ENCODE data around the gene DDX10. TPM values are rescaled to one million over a fixed set of nuclear protein-coding genes. Genes with fewer than 3 reads are reported as not detected.
"Not testable (repeated sequence)": the region's sequence is repeated elsewhere in the genome, so short reads cannot be mapped to it uniquely, and the experiment has no call there.

The DDX10 gene
- total RNA-seq, 1 donor from 2014 or later: 18.3 TPM

- DNase-seq (no peak), ATAC-seq (peak; percentile 38)
- TF ChIP-seq CTCF (IDR thresholded peaks at IDR 0.05): no peak
- intact Hi-C loops (cut with DNase I): no loop called here
- Histone ChIP-seq H3K27ac (no peak overlapping the region), H3K27me3 (no peaks in the 10 kb centered on the region), H3K9me3 (no peaks in the 10 kb centered on the region), H3K4me1 (no peaks in the 10 kb centered on the region), H3K4me3 (no peak overlapping the region), H3K36me3 (peaks cover 7% of the 10 kb centered on the region)
These were observed 67.5 kb downstream of the DDX10 start for GRCh38 chr11:108732395-108732794.

GRCh38 chr11:108733479-108734116 is 68.7 kb downstream of the DDX10 start:
- no peak for DNase-seq
- no peak for TF ChIP-seq CTCF (IDR thresholded peaks at IDR 0.05)
- Histone ChIP-seq H3K4me3 (no peak overlapping the region), H3K27me3 (no peaks in the 10 kb centered on the region), H3K9me3 (no peaks in the 10 kb centered on the region), H3K4me1 (no peaks in the 10 kb centered on the region), H3K27ac (no peak overlapping the region), H3K36me3 (peaks cover 7% of the 10 kb centered on the region)
- intact Hi-C loops (cut with DNase I): no loop called here
- peak; percentile 83 for ATAC-seq

- Histone ChIP-seq H3K4me1 (no peaks in the 10 kb centered on the region), H3K4me3 (no peak overlapping the region), H3K27me3 (no peaks in the 10 kb centered on the region), H3K36me3 (peaks cover 7% of the 10 kb centered on the region), H3K27ac (no peak overlapping the region), H3K9me3 (no peaks in the 10 kb centered on the region)
- DNase-seq: no peak
- intact Hi-C loops (cut with DNase I): no loop called here
- TF ChIP-seq CTCF (IDR thresholded peaks at IDR 0.05): no peak
- ATAC-seq: no peak
These were observed 69.4 kb downstream of the DDX10 start for GRCh38 chr11:108734283-108734682.

- Histone ChIP-seq H3K4me1 (no peaks in the 10 kb centered on the region), H3K27me3 (no peaks in the 10 kb centered on the region), H3K4me3 (no peak overlapping the region), H3K27ac (no peak overlapping the region), H3K9me3 (no peaks in the 10 kb centered on the region), H3K36me3 (peaks cover 7% of the 10 kb centered on the region)
- DNase-seq (no peak), ATAC-seq (no peak)
- intact Hi-C loops (cut with DNase I): no loop called here
- peak; percentile 57 for TF ChIP-seq CTCF (IDR thresholded peaks at IDR 0.05)
These were observed 70.2 kb downstream of the DDX10 start for GRCh38 chr11:108734956-108735559.

- H3K27ac ChIP-seq; ATAC-seq; H3K27me3 ChIP-seq; H3K4me3 ChIP-seq; H3K4me1 ChIP-seq; H3K36me3 ChIP-seq; intact Hi-C loops (cut with DNase I); DNase-seq; H3K9me3 ChIP-seq: not testable (repeated sequence)
These were observed 75.3 kb downstream of the DDX10 start for GRCh38 chr11:108740132-108740531.

GRCh38 chr11:108743851-108744250 is 79.0 kb downstream of the DDX10 start:
- intact Hi-C loops (cut with DNase I): no loop called here
- no peak for TF ChIP-seq CTCF (IDR thresholded peaks at IDR 0.05)
- no peak for DNase-seq

More at GRCh38 chr11:108743851-108744250, 79.0 kb downstream of the DDX10 start:
- Histone ChIP-seq H3K27ac (no peak overlapping the region), H3K4me3 (no peak overlapping the region), H3K27me3 (no peaks in the 10 kb centered on the region), H3K9me3 (no peaks in the 10 kb centered on the region), H3K4me1 (no peaks in the 10 kb centered on the region), H3K36me3 (no peaks in the 10 kb centered on the region)
- ATAC-seq: no peak

Measured in upper lobe of right lung (tissue), 1 donor.